Fibroblast of lung (primary cell): ENCODE data around the gene RNPEP. TPM values are rescaled to one million over a fixed set of nuclear protein-coding genes. Genes with fewer than 3 reads are reported as not detected.

ENCODE experiments used
- DNase-seq, 2 donors: peaks; one replicate each; pipeline versions ENCODE4 v3.0.0 to v3.0.0-alpha.2; 2010; ENCODE audit warnings: low read depth in 2 of 2
- H2AFZ ChIP-seq: 2 replicates; pipeline ENCODE4 v1.5.1; 2012; ENCODE audit warnings: low read length, control low read depth, inconsistent platforms
- H3K27ac ChIP-seq: 2 replicates; pipeline ENCODE4 v1.5.1; 2011; ENCODE audit warnings: low read length, control low read depth; ENCODE audit not compliant: insufficient read depth
- H3K27me3 ChIP-seq: 2 replicates; pipeline ENCODE4 v1.5.1; 2011; ENCODE audit warnings: mild to moderate bottlenecking, low read length; ENCODE audit not compliant: control insufficient read depth, insufficient read depth
- H3K36me3 ChIP-seq: 2 replicates; pipeline ENCODE4 v1.5.1; 2011; ENCODE audit warnings: low read length; ENCODE audit not compliant: control insufficient read depth, insufficient read depth
- H3K4me1 ChIP-seq: 2 replicates; pipeline ENCODE4 v1.5.1; 2011; ENCODE audit warnings: low read length; ENCODE audit not compliant: control insufficient read depth, insufficient read depth; ENCODE audit errors: extremely low read depth
- H3K4me2 ChIP-seq: 2 replicates; pipeline ENCODE4 v1.5.1; 2011; ENCODE audit warnings: low read length, control low read depth; ENCODE audit not compliant: insufficient read depth; ENCODE audit errors: extremely low read depth
- H3K4me3 ChIP-seq, 4 experiments: fragments of 200-600 bp in 1 of 4; sonication (generic) in 1 of 4; replicated peaks in 1 of 4; 2 replicates each; pipeline ENCODE4 v1.5.1; 2011 to 2016; ENCODE audit warnings: low read length in 4 of 4, low read depth in 3 of 4, mild to moderate bottlenecking in 3 of 4, control low read depth in 2 of 4, inconsistent platforms in 1 of 4, mixed read lengths in 1 of 4; ENCODE audit not compliant: insufficient read depth in 1 of 4; ENCODE audit errors: control extremely low read depth in 1 of 4
- H3K79me2 ChIP-seq: 2 replicates; pipeline ENCODE4 v1.5.1; 2012; ENCODE audit warnings: mild to moderate bottlenecking, low read length, inconsistent platforms; ENCODE audit not compliant: control insufficient read depth, insufficient read depth
- H3K9ac ChIP-seq: 2 replicates; pipeline ENCODE4 v1.5.1; 2011; ENCODE audit warnings: mild to moderate bottlenecking, low read length, control low read depth; ENCODE audit not compliant: insufficient read depth
- H3K9me3 ChIP-seq: 2 replicates; pipeline ENCODE4 v1.5.1; 2012; ENCODE audit warnings: low read depth, low read length; ENCODE audit not compliant: control insufficient read depth, insufficient read depth
- H4K20me1 ChIP-seq: 2 replicates; pipeline ENCODE4 v1.5.1; 2011; ENCODE audit warnings: low read length; ENCODE audit not compliant: control insufficient read depth, insufficient read depth; ENCODE audit errors: extremely low read depth
- CTCF ChIP-seq, 2 donors: IDR thresholded peaks in 1 of 2; conservative IDR thresholded peaks in 1 of 2; 1 replicate in 1 of 2; 2 replicates in 1 of 2; pipeline ENCODE4 v1.5.1; 2011 to 2012; ENCODE audit warnings: low read length in 2 of 2, control low read depth in 1 of 2, inconsistent platforms in 1 of 2, low read depth in 1 of 2, mild to moderate bottlenecking in 1 of 2
- EZH2 ChIP-seq: IDR thresholded peaks from 2 replicates; pipeline ENCODE4 v1.5.1; 2012; ENCODE audit warnings: low read length, control low read depth, mild to moderate bottlenecking; ENCODE audit errors: missing control alignments
- polyA plus RNA-seq, 2 donors: library from polyadenylated mRNA; depleted of rRNA in 1 of 2; stranded (reverse) in 1 of 2; unstranded in 1 of 2; fragments of >200 nt; gene quantifications; 2 replicates each; pipeline ENCODE4 v1.2.1, GENCODE V29; 2011 to 2012; ENCODE audit warnings: missing spikeins in 1 of 2
- total RNA-seq: library from RNA; depleted of rRNA; stranded (reverse); fragments of >200 nt; gene quantifications from 2 replicates; pipeline ENCODE4 v1.2.1, GENCODE V29; 2014

RNPEP gene
- total and polyA plus RNA-seq, 2 donors (not counting 1 experiment from before 2014, with no cell fraction given), result 56.9 to 77.1 TPM

DNA sequence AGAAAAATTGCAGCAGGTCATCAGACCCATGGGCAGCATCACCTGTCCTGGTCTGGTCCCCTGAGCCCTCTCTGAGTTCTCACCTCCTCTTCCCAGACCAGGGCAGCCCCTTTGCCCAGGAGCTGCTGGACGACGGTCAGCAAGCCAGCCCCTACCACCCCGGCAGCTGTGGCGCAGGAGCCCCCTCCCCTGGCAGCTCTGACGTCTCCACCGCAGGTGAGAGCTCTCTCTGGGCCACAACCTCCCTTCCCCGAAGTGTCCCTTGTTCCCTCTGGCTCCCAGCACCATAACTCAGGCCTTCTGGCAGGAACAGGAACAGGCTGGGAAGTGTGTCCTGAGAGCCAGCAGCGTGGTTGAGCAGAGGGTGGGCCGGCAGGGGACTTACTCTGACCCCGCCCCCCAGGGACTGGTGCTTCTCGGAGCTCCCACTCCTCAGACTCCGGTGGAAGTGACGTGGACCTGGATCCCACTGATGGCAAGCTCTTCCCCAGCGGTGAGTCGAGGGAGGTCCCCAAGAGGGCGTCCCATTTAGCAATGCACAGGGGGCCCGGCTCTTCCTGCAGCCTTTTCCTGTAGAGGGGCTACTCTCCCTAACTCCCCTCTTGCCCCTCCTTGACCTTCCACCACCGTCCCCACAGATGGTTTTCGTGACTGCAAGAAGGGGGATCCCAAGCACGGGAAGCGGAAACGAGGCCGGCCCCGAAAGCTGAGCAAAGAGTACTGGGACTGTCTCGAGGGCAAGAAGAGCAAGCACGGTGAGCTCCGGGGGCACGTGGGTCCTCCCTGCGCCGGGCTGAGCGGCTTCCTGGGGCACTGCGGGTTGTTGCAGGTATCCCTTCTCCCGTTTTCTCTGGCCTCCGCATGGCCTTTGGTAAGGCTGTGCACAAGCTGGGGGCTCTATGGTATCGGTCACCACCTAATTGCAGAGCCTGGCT is 30.4 kb downstream of the RNPEP start:
- no peaks in the 10 kb centered on the region for H3K79me2 ChIP-seq
- H4K20me1 ChIP-seq, result no peaks in the 10 kb centered on the region
- no peak overlapping the region for H3K4me3 ChIP-seq
- H3K9me3 ChIP-seq, result no peaks in the 10 kb centered on the region
- H3K27ac ChIP-seq, result no peak overlapping the region
- no peak overlapping the region for H2AFZ ChIP-seq
- H3K27me3 ChIP-seq, result peaks cover 4% of the 10 kb centered on the region
- H3K4me1 ChIP-seq, result no peaks in the 10 kb centered on the region
- TF ChIP-seq CTCF (conservative IDR thresholded peaks at IDR 0.05 in 1 of 2, IDR thresholded peaks at IDR 0.05 in 1 of 2; ENCODE audit: low read depth in 1 of 2, low read length in 2 of 2) (no peak), EZH2 (no peak)
- no peak for DNase-seq
- H3K4me2 ChIP-seq, result no peak overlapping the region
- H3K36me3 ChIP-seq, result no peaks in the 10 kb centered on the region
- H3K9ac ChIP-seq, result no peak overlapping the region

DNA sequence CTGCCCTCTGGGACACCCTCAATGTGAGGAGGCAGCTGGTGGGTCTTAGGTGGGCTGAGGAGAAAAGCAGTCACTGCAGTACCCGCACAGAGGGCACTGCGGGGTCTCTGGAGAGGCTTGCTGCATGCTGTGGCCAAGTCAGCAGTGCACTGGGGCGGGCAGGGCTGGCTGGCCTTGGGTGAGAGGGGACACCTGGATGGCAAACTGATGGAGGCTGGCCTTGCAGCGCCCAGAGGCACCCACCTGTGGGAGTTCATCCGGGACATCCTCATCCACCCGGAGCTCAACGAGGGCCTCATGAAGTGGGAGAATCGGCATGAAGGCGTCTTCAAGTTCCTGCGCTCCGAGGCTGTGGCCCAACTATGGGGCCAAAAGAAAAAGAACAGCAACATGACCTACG is 31.2 kb downstream of the RNPEP start:
- DNase-seq, result no peak
- Histone ChIP-seq H3K4me2 (no peak overlapping the region), H3K79me2 (no peaks in the 10 kb centered on the region), H3K27me3 (peaks cover 5% of the 10 kb centered on the region), H3K4me3 (no peak overlapping the region), H3K4me1 (no peaks in the 10 kb centered on the region), H3K36me3 (no peaks in the 10 kb centered on the region), H3K9me3 (no peaks in the 10 kb centered on the region), H2AFZ (no peak overlapping the region), H4K20me1 (no peaks in the 10 kb centered on the region), H3K27ac (no peak overlapping the region), H3K9ac (no peak overlapping the region)
- no peak for TF ChIP-seq EZH2
- TF ChIP-seq CTCF (conservative IDR thresholded peaks at IDR 0.05 in 1 of 2, IDR thresholded peaks at IDR 0.05 in 1 of 2; ENCODE audit: low read depth in 1 of 2, low read length in 2 of 2), result no peak

GRCh38 chr1:202014060-202014459 is 31.6 kb downstream of the RNPEP start:
- no peaks in the 10 kb centered on the region for H3K36me3 ChIP-seq
- no peak overlapping the region for H3K4me3 ChIP-seq
- TF ChIP-seq EZH2, result no peak
- no peak for TF ChIP-seq CTCF (conservative IDR thresholded peaks at IDR 0.05 in 1 of 2, IDR thresholded peaks at IDR 0.05 in 1 of 2; ENCODE audit: low read depth in 1 of 2, low read length in 2 of 2)

More at GRCh38 chr1:202014060-202014459, 31.6 kb downstream of the RNPEP start:
- H3K9ac ChIP-seq, result no peak overlapping the region
- H3K27ac ChIP-seq, result no peak overlapping the region
- H2AFZ ChIP-seq, result no peak overlapping the region
- no peaks in the 10 kb centered on the region for H3K79me2 ChIP-seq
- no peaks in the 10 kb centered on the region for H3K4me1 ChIP-seq
- no peaks in the 10 kb centered on the region for H4K20me1 ChIP-seq
- no peak overlapping the region for H3K4me2 ChIP-seq
- DNase-seq, result no peak
- peaks cover 7% of the 10 kb centered on the region for H3K27me3 ChIP-seq
- no peaks in the 10 kb centered on the region for H3K9me3 ChIP-seq
